Naive thymus-derived CD4-positive, alpha-beta T cell (primary cell): ENCODE measurements around the gene TMEM129. TPM values are rescaled to one million over a fixed set of nuclear protein-coding genes. Genes with fewer than 3 reads are reported as not detected.
"Not testable (repeated sequence)": the region's sequence is repeated elsewhere in the genome, so short reads cannot be mapped to it uniquely, and the experiment has no call there.

Experiments used
- ATAC-seq: fragments of 150-1000 bp; cut with Tn5 transposase; 2 replicates; pipeline ENCODE4 v1.10.0; 2021; ENCODE audit warnings: mild to moderate bottlenecking, moderate library complexity
- CTCF ChIA-PET: fragments of 350-600 bp; sonication (Branson Sonifier 250); formaldehyde crosslinking; loops from one replicate; lab custom pipeline; 2021; ENCODE audit warnings: antibody characterized with exemption; lab: Charles Lee
- POLR2A ChIA-PET: fragments of 350-600 bp; sonication (Branson Sonifier 250); formaldehyde crosslinking; loops from one replicate; lab custom pipeline; 2021; ENCODE audit warnings: antibody characterized with exemption, inconsistent platforms; lab: Charles Lee
- DNase-seq, 9 donors: peaks; one replicate each; pipeline versions ENCODE4 v3.0.0 to v3.0.0-alpha.2; 2020 to 2022; ENCODE audit warnings: mixed read lengths in 1 of 9
- H3K27ac ChIP-seq: one replicate; pipeline ENCODE4 v1.7.0; 2013; ENCODE audit warnings: mild to moderate bottlenecking, low read depth, low read length, moderate library complexity
- H3K27me3 ChIP-seq, 2 donors: one replicate each; pipeline ENCODE4 v1.7.0; 2013; ENCODE audit warnings: low read length in 2 of 2, mild to moderate bottlenecking in 2 of 2, moderate library complexity in 2 of 2; ENCODE audit not compliant: control insufficient read depth in 2 of 2, insufficient read depth in 2 of 2
- H3K36me3 ChIP-seq, 3 experiments: 1 replicate in 2 of 3; 2 replicates in 1 of 3; pipeline ENCODE4 v1.7.0; 2013; ENCODE audit warnings: low read length in 3 of 3, mild to moderate bottlenecking in 3 of 3, moderate library complexity in 1 of 3; ENCODE audit not compliant: insufficient read depth in 3 of 3, control insufficient read depth in 2 of 3
- H3K4me1 ChIP-seq, 2 donors: one replicate each; pipeline ENCODE4 v1.7.0; 2013; ENCODE audit warnings: low read length in 2 of 2, mild to moderate bottlenecking in 2 of 2, moderate library complexity in 1 of 2; ENCODE audit not compliant: control insufficient read depth in 2 of 2, insufficient read depth in 2 of 2
- H3K4me3 ChIP-seq: 2 replicates; pipeline ENCODE4 v1.7.0; 2013; ENCODE audit warnings: mild to moderate bottlenecking, low read length
- H3K9me3 ChIP-seq, 3 experiments: 1 replicate in 2 of 3; 2 replicates in 1 of 3; pipeline ENCODE4 v1.7.0; 2013; ENCODE audit warnings: low read length in 3 of 3; ENCODE audit not compliant: control insufficient read depth in 2 of 3
- H3K27ac Mint-ChIP-seq, 9 donors: one replicate each; pipeline ENCODE4 v1.8.0; 2020 to 2022; ENCODE audit warnings: mixed read lengths in 9 of 9, mild to moderate bottlenecking in 8 of 9, moderate library complexity in 5 of 9, inconsistent platforms in 2 of 9
- H3K27me3 Mint-ChIP-seq, 5 donors: one replicate each; pipeline ENCODE4 v1.8.0; 2021 to 2022; ENCODE audit warnings: mixed read lengths in 5 of 5, mild to moderate bottlenecking in 1 of 5
- H3K36me3 Mint-ChIP-seq, 5 donors: one replicate each; pipeline ENCODE4 v1.8.0; 2020 to 2022; ENCODE audit warnings: mixed read lengths in 5 of 5, mild to moderate bottlenecking in 3 of 5, inconsistent platforms in 1 of 5
- H3K4me1 Mint-ChIP-seq, 7 donors: one replicate each; pipeline ENCODE4 v1.8.0; 2020 to 2022; ENCODE audit warnings: mixed read lengths in 7 of 7, mild to moderate bottlenecking in 3 of 7, inconsistent platforms in 1 of 7
- H3K4me3 Mint-ChIP-seq, 10 donors: one replicate each; pipeline ENCODE4 v1.8.0; 2020 to 2022; ENCODE audit warnings: mild to moderate bottlenecking in 10 of 10, mixed read lengths in 10 of 10, moderate library complexity in 6 of 10, inconsistent platforms in 2 of 10
- H3K9me3 Mint-ChIP-seq, 11 donors: one replicate each; pipeline ENCODE4 v1.8.0; 2020 to 2022; ENCODE audit warnings: mixed read lengths in 11 of 11, mild to moderate bottlenecking in 4 of 11, inconsistent platforms in 1 of 11, moderate library complexity in 1 of 11
- intact Hi-C, 2 donors: fragments of 100-400 bp; cut with micrococcal nuclease; formaldehyde crosslinking; loops; one replicate each; pipeline ENCODE4 v1.15.1; 2023
- polyA plus RNA-seq, 2 donors: library from polyadenylated mRNA; unstranded; fragments of 300-500 nt; fragmentation: Illumina TruSeq; gene quantifications; one replicate each; pipeline ENCODE4 v1.2.3, GENCODE V29; 2021
- total RNA-seq, 6 experiments: library from RNA in 5 of 6; stranded (reverse) in 5 of 6; gene quantifications; 1 replicate in 5 of 6; 2 replicates in 1 of 6; pipeline ENCODE4 v1.2.3 and lab custom pipeline; 2021 to 2026

TMEM129 gene
- total and polyA plus RNA-seq, 7 experiments from 2014 or later, result 20.0 to 44.7 (median 34.9) TPM

DNA sequence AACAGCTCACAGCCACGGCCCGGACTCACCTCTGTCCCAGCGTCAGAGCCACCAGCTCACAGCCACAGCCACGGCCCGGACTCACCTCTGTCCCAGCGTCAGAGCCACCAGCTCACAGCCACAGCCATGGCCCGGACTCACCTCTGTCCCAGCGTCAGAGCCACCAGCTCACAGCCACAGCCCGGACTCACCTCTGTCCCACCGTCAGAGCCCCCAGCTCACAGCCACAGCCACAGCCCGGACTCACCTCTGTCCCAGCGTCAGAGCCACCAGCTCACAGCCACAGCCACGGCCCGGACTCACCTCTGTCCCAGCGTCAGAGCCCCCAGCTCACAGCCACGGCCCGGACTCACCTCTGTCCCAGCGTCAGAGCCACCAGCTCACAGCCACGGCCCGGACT, 50.1 kb downstream of the TMEM129 start:
- H3K4me1 ChIP-seq, H3K27me3 Mint-ChIP-seq, H3K4me1 Mint-ChIP-seq, H3K9me3 ChIP-seq, H3K4me3 Mint-ChIP-seq, ATAC-seq, H3K27ac ChIP-seq, H3K27me3 ChIP-seq, DNase-seq, H3K36me3 ChIP-seq, POLR2A ChIA-PET, H3K4me3 ChIP-seq, H3K9me3 Mint-ChIP-seq, intact Hi-C loops: not testable (repeated sequence)
- Mint-ChIP-seq H3K36me3 (peaks cover 0 to 11% (median 0%) of the 10 kb centered on the region in 5 donors), H3K27ac (peak overlapping the region in 1 of 9 donors; percentile 41)
- CTCF ChIA-PET, result interaction anchor here (0.6 kb wide), 1 partner anchor 504 kb away, joined by 4 read pairs; no protein-coding TSS in a partner anchor

DNA sequence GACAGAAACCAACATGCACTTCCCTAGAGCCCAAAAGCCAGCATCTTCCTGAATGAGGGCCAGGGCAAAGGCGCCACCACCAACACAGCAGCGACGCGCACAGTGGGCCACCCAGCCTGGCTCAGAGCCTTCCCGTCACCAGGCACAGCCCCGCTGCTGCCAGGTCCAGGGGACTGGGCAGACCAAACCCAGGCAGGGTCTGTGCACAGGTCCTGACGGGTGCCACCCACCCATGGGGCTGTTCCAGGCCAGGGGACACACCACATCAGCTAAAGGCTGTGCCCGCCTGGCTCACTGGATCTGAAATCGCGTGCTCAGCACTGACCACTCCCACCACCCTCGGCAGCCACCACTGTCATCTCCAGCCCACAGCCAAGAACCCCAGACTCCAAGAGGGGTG, 50.8 kb downstream of the TMEM129 start:
- no peaks in the 10 kb centered on the region for H3K9me3 Mint-ChIP-seq
- H3K36me3 ChIP-seq, result no peaks in the 10 kb centered on the region
- no peaks in the 10 kb centered on the region for H3K27me3 ChIP-seq
- H3K4me3 ChIP-seq, result no peak overlapping the region
- no peak overlapping the region for H3K4me3 Mint-ChIP-seq
- H3K36me3 Mint-ChIP-seq, result peaks cover 0 to 11% (median 0%) of the 10 kb centered on the region in 5 donors
- H3K27me3 Mint-ChIP-seq, result peaks cover 0 to 3% (median 0%) of the 10 kb centered on the region in 5 donors
- DNase-seq, result no peak
- no peak overlapping the region for H3K27ac ChIP-seq
- POLR2A ChIA-PET, result interaction anchor here (0.6 kb wide), 1 partner anchor 185 kb away, joined by 7 read pairs; no protein-coding TSS in a partner anchor
- CTCF ChIA-PET, result interaction anchor here (0.6 kb wide), 1 partner anchor 503 kb away, joined by 4 read pairs; no protein-coding TSS in a partner anchor
- H3K4me1 Mint-ChIP-seq, result peaks cover 0 to 6% (median 0%) of the 10 kb centered on the region in 7 donors
- intact Hi-C loops, result no loop called here
- no peaks in the 10 kb centered on the region for H3K4me1 ChIP-seq
- no peak overlapping the region for H3K27ac Mint-ChIP-seq
- no peaks in the 10 kb centered on the region for H3K9me3 ChIP-seq
- ATAC-seq, result no peak

DNA sequence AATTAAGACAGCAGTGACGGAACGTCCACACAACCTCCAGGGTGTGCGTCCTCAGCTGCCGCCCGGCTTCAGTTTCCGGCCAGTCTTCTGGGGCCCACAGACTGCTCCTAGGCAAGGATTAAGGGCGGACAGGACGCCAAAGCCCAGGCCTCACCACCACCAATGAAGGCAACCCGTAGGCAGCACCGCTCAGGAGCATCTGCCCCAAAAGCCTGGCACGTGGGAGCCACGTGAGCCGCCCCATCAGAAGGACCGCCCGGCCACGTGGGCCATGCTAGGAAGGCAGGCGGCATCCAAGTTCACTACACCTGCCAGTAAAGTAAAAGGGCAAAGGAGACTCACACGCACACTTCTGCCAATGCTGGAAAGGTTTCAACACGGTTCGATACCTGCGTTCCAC, 51.3 kb downstream of the TMEM129 start:
- Histone ChIP-seq H3K4me1 (no peaks in the 10 kb centered on the region), H3K9me3 (no peaks in the 10 kb centered on the region), H3K36me3 (no peaks in the 10 kb centered on the region), H3K27ac (no peak overlapping the region), H3K4me3 (no peak overlapping the region), H3K27me3 (no peaks in the 10 kb centered on the region)
- DNase-seq (no peak), ATAC-seq (no peak)
- intact Hi-C loops, result no loop called here
- Mint-ChIP-seq H3K4me1 (peaks cover 0 to 6% (median 0%) of the 10 kb centered on the region in 7 donors), H3K27ac (no peak overlapping the region), H3K27me3 (peaks cover 0 to under 1% (median 0%) of the 10 kb centered on the region in 5 donors), H3K9me3 (no peaks in the 10 kb centered on the region), H3K36me3 (peaks cover 0 to 9% (median 0%) of the 10 kb centered on the region in 5 donors), H3K4me3 (no peak overlapping the region)
- POLR2A ChIA-PET, result no interaction called here
- CTCF ChIA-PET, result no interaction called here

DNA sequence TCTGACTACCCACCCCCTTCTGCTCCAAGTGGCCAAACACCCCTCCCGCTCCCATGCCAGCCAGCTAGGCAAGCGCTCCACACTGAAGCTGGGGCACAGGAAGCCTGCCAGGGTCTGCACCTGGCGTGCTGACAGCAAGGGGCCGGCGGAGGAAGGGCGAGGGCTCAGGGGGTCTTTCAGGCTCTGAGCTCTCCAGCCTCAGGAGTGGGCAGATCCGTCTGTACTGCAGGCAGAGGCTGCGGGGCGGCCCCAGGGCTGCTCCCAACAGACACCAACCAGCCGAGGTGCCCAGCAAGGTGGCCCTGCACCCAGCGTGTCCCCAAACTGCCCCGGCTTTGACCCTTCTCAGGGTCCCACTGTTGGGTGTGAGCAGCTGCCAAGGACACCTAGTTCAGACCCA, 51.9 kb downstream of the TMEM129 start:
- Mint-ChIP-seq H3K4me1 (peaks cover 0 to 6% (median 0%) of the 10 kb centered on the region in 7 donors), H3K27me3 (no peaks in the 10 kb centered on the region), H3K36me3 (peaks cover 0 to 7% (median 0%) of the 10 kb centered on the region in 5 donors), H3K9me3 (no peaks in the 10 kb centered on the region), H3K4me3 (no peak overlapping the region), H3K27ac (no peak overlapping the region)
- intact Hi-C loops, result no loop called here
- ATAC-seq (no peak), DNase-seq (no peak)
- Histone ChIP-seq H3K27ac (no peak overlapping the region), H3K36me3 (no peaks in the 10 kb centered on the region), H3K4me3 (no peak overlapping the region), H3K4me1 (no peaks in the 10 kb centered on the region), H3K27me3 (no peaks in the 10 kb centered on the region), H3K9me3 (no peaks in the 10 kb centered on the region)
- CTCF ChIA-PET, result no interaction called here
- POLR2A ChIA-PET, result no interaction called here

DNA sequence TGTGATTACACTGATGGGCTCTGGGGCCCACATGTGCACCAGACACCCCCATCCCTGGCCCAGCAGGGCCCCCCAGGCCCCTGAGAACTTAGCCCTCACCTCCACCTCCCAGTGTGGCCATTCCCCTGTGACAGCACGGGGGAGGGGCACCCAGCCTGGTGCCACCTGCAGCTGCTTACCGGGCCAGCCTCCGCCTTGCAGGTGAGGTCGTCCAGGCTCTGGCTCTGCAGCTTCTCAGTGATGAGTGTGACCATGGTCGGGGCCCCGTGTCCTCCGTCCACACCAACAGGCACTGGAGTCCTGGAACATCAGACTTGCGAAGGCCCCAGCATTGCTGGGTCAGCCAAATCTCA, 52.7 kb downstream of the TMEM129 start:
- H3K4me3 ChIP-seq, result no peak overlapping the region
- H3K27ac Mint-ChIP-seq, result no peak overlapping the region
- H3K36me3 ChIP-seq, result no peaks in the 10 kb centered on the region
- ATAC-seq (no peak), DNase-seq (no peak)
- peaks cover 0 to 6% (median 0%) of the 10 kb centered on the region in 7 donors for H3K4me1 Mint-ChIP-seq
- peaks cover 0 to 7% (median 0%) of the 10 kb centered on the region in 5 donors for H3K36me3 Mint-ChIP-seq
- no peaks in the 10 kb centered on the region for H3K27me3 Mint-ChIP-seq
- ChIA-PET POLR2A (interaction anchor here (0.6 kb wide), 1 partner anchor 56 kb away, joined by 5 read pairs; no protein-coding TSS in a partner anchor), CTCF (no interaction called here)
- no peaks in the 10 kb centered on the region for H3K9me3 Mint-ChIP-seq
- no peaks in the 10 kb centered on the region for H3K4me1 ChIP-seq
- H3K27me3 ChIP-seq, result no peaks in the 10 kb centered on the region
- no peak overlapping the region for H3K27ac ChIP-seq
- no peaks in the 10 kb centered on the region for H3K9me3 ChIP-seq
- no peak overlapping the region for H3K4me3 Mint-ChIP-seq
- intact Hi-C loops, result no loop called here

DNA sequence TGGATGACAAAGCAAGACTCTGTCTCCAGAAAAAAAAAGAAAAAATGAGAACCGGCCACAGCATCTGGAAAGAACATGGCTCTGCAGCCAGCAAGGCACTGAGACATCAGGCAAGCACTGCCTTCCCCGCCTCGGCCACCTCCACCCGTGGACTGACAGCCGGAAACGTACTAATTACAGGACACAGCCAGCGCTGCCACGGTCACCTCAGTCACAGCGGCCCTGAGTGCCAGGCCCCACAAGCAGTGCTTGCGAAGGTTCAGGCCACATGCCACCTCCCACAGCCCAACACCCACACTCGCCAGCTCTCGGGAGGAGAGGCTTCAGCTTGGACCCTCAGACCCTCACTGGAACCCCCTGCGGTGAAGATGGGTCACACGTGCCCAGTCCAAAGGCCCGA, 53.9 kb downstream of the TMEM129 start:
- Mint-ChIP-seq H3K4me1 (peaks cover 0 to 6% (median 0%) of the 10 kb centered on the region in 7 donors), H3K36me3 (peaks cover 0 to 7% (median 0%) of the 10 kb centered on the region in 5 donors), H3K27me3 (no peaks in the 10 kb centered on the region), H3K4me3 (no peak overlapping the region), H3K27ac (no peak overlapping the region), H3K9me3 (no peaks in the 10 kb centered on the region)
- no peaks in the 10 kb centered on the region for H3K27me3 ChIP-seq
- no peak overlapping the region for H3K4me3 ChIP-seq
- CTCF ChIA-PET, result no interaction called here
- no peaks in the 10 kb centered on the region for H3K36me3 ChIP-seq
- POLR2A ChIA-PET, result no interaction called here
- DNase-seq (no peak), ATAC-seq (no peak)
- H3K4me1 ChIP-seq, result no peaks in the 10 kb centered on the region
- no peaks in the 10 kb centered on the region for H3K9me3 ChIP-seq
- no peak overlapping the region for H3K27ac ChIP-seq
- intact Hi-C loops, result no loop called here

DNA sequence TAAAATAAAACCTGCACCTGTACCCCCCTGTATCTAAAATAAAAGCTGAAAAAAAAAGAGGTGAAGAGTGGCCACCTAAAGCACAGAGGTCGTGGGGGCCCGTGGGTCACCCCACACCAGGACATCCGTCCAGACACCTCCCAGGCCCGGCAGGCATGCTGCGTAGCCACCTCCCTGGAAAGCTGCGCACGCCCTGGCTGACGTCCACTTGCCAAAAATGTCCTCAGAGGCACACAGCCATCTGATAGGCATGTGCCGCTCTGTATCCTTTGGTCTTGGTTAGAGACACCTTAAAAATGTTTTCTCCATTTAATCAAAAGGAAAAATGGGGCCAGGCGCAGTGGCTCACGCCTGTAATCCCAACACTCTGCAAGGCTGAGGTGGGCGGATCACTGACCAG, 54.7 kb downstream of the TMEM129 start:
- POLR2A ChIA-PET, result no interaction called here
- peaks cover 0 to 3% (median 0%) of the 10 kb centered on the region in 7 donors for H3K4me1 Mint-ChIP-seq
- H3K27me3 Mint-ChIP-seq, result no peaks in the 10 kb centered on the region
- ATAC-seq (no peak), DNase-seq (no peak)
- H3K27ac ChIP-seq, result no peak overlapping the region
- peaks cover 0 to 7% (median 0%) of the 10 kb centered on the region in 5 donors for H3K36me3 Mint-ChIP-seq
- H3K4me1 ChIP-seq, result no peaks in the 10 kb centered on the region
- H3K9me3 ChIP-seq, result no peaks in the 10 kb centered on the region
- no peak overlapping the region for H3K4me3 ChIP-seq
- CTCF ChIA-PET, result no interaction called here
- intact Hi-C loops, result no loop called here
- no peaks in the 10 kb centered on the region for H3K27me3 ChIP-seq
- H3K27ac Mint-ChIP-seq, result no peak overlapping the region
- no peak overlapping the region for H3K4me3 Mint-ChIP-seq
- H3K36me3 ChIP-seq, result no peaks in the 10 kb centered on the region
- H3K9me3 Mint-ChIP-seq, result no peaks in the 10 kb centered on the region
